WI38 (cell line): ENCODE measurements around the gene ADH6.

Experiments
- H3K4me3 ChIP-seq: 2 replicates; pipeline ENCODE4 v1.5.1; 2011; ENCODE audit warnings: low read depth, mild to moderate bottlenecking, control low read depth, low read length
- TF ChIP-seq, protein P1 (sequence below): IDR thresholded peaks from 2 replicates; pipeline ENCODE4 v1.5.1; 2012; ENCODE audit warnings: low read depth, mild to moderate bottlenecking, control low read depth, low read length

Gene ADH6

GRCh38 chr4:99161373-99162099, 57.5 kb downstream of the ADH6 start:
- TF ChIP-seq, protein P1, sequence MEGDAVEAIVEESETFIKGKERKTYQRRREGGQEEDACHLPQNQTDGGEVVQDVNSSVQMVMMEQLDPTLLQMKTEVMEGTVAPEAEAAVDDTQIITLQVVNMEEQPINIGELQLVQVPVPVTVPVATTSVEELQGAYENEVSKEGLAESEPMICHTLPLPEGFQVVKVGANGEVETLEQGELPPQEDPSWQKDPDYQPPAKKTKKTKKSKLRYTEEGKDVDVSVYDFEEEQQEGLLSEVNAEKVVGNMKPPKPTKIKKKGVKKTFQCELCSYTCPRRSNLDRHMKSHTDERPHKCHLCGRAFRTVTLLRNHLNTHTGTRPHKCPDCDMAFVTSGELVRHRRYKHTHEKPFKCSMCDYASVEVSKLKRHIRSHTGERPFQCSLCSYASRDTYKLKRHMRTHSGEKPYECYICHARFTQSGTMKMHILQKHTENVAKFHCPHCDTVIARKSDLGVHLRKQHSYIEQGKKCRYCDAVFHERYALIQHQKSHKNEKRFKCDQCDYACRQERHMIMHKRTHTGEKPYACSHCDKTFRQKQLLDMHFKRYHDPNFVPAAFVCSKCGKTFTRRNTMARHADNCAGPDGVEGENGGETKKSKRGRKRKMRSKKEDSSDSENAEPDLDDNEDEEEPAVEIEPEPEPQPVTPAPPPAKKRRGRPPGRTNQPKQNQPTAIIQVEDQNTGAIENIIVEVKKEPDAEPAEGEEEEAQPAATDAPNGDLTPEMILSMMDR = no peak
- no peak overlapping the region for H3K4me3 ChIP-seq

DNA sequence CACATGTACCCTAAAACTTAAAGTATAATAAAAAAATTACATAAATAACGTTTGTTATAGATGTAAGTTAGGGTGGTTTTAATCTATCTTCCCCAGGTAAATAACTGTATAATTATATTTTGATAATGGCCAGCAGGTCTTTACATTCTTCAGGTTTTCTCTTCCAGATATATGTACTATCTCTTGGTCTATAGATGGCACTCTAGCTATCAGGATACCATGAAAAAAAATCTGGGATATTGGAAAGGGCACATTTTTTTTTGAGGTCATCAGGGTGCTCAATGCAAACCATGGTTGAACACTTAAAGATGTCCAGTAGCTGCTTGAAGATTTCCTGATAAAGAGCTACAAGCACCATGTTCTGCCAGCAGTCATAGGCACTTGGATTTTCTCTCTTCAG, 59.3 kb downstream of the ADH6 start:
- TF ChIP-seq, protein P1 = no peak
- H3K4me3 ChIP-seq = no peak overlapping the region

DNA sequence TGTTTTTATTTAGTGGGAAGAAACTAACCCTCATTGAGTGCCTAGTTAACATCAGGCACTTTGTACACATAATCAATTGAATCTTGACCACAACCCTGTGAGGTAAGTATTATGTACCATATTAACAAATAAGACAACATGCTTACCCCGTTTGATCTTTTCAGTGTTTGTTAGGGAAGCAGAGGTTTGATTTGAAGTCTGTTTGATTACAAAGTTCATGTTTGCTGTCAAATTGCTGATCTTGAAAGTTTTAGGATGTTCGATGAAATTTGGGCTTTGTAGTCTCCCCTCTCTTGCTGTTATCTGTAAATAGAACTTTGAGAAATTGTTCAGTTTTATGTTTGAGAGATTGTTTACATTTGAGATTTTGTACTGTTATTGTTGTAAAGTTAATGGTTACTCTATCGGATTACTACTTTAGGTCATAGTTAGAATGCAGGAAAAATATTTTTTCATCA, 61.5 kb downstream of the ADH6 start:
- TF ChIP-seq, protein P1 = no peak
- no peak overlapping the region for H3K4me3 ChIP-seq

GRCh38 chr4:99156992-99157391, 62.1 kb downstream of the ADH6 start:
- no peak overlapping the region for H3K4me3 ChIP-seq
- TF ChIP-seq, protein P1 = no peak

- TF ChIP-seq, protein P1 = no peak
- H3K4me3 ChIP-seq = no peak overlapping the region
Observed at GRCh38 chr4:99154658-99155342, 64.2 kb downstream of the ADH6 start.
